GM06990 (cell line): ENCODE data around the gene RRAGB.
"Not testable (repeated sequence)": the region's sequence is repeated elsewhere in the genome, so short reads cannot be mapped to it uniquely, and the experiment has no call there.

Experiments used
- DNase-seq: peaks from one replicate; pipeline ENCODE4 v3.0.0-alpha.2; 2011; ENCODE audit not compliant: insufficient read length; ENCODE audit errors: extremely low read depth
- H3K27me3 ChIP-seq: replicated peaks from 2 replicates; pipeline ENCODE4 v1.6.0; 2011; ENCODE audit warnings: low read length; ENCODE audit not compliant: control insufficient read depth, insufficient read depth
- H3K36me3 ChIP-seq: 2 replicates; pipeline ENCODE4 v1.5.1; 2011; ENCODE audit warnings: low read length; ENCODE audit not compliant: control insufficient read depth, insufficient read depth
- H3K4me3 ChIP-seq: replicated peaks from 2 replicates; pipeline ENCODE4 v1.5.1; 2011; ENCODE audit warnings: low read depth, mild to moderate bottlenecking, control low read depth, low read length
- TF ChIP-seq, protein P1 (sequence below): IDR thresholded peaks from 2 replicates; pipeline ENCODE4 v1.5.1; 2011; ENCODE audit warnings: low read length, control low read depth, mild to moderate bottlenecking, inconsistent platforms; ENCODE audit not compliant: insufficient read depth, poor library complexity, severe bottlenecking

RRAGB gene

DNA sequence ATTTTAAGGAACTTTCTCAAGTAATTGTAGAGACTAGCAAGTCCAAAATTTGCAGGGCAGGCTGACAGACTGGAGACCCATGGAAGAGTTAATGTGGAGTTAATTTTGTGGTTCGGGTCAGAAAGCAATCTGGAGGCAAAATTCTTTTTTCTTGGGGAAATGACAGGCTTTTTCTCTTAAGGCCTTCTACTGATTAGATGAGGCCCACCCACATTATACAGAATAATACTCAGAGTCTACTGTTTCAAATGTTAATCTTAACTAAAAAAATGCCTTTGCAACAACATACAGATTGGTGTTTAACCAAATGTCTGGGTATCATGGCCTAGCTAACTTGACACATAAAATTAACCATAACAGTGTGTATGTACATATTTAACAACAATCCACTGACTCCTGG is 32.7 kb downstream of the RRAGB start:
- H3K36me3 ChIP-seq = peaks cover 1% of the 10 kb centered on the region; the same call in 1 of the 2 replicates
- TF ChIP-seq, protein P1, sequence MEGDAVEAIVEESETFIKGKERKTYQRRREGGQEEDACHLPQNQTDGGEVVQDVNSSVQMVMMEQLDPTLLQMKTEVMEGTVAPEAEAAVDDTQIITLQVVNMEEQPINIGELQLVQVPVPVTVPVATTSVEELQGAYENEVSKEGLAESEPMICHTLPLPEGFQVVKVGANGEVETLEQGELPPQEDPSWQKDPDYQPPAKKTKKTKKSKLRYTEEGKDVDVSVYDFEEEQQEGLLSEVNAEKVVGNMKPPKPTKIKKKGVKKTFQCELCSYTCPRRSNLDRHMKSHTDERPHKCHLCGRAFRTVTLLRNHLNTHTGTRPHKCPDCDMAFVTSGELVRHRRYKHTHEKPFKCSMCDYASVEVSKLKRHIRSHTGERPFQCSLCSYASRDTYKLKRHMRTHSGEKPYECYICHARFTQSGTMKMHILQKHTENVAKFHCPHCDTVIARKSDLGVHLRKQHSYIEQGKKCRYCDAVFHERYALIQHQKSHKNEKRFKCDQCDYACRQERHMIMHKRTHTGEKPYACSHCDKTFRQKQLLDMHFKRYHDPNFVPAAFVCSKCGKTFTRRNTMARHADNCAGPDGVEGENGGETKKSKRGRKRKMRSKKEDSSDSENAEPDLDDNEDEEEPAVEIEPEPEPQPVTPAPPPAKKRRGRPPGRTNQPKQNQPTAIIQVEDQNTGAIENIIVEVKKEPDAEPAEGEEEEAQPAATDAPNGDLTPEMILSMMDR = no peak
- DNase-seq = no peak
- H3K27me3 ChIP-seq = no peaks in the 10 kb centered on the region
- H3K4me3 ChIP-seq = no peak overlapping the region

DNA sequence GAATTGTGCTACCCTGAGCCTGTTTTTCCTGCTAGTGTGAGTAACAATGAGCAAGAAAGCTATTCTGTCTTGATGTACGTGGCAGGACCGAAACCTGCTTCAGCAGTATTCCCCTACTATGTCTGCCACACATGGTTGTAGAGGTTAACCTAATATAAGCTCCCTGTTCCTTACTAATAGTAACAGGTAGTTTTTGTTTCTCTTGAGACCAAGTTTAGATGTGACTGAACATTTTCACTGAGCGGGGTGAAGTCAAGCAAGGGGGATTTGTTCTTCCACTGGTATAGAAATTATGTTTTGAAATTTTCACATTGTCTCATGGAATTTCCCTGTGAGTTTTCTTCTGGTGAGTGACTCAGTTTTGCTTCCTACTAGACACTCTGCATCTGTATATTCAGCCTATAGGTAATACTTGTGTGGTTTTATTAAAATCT is 37.3 kb downstream of the RRAGB start:
- Histone ChIP-seq H3K27me3 (no peaks in the 10 kb centered on the region), H3K36me3 (peaks cover 1% of the 10 kb centered on the region; the same call in 1 of the 2 replicates), H3K4me3 (no peak overlapping the region)
- peak; percentile 15 for DNase-seq
- TF ChIP-seq, protein P1 = no peak

DNA sequence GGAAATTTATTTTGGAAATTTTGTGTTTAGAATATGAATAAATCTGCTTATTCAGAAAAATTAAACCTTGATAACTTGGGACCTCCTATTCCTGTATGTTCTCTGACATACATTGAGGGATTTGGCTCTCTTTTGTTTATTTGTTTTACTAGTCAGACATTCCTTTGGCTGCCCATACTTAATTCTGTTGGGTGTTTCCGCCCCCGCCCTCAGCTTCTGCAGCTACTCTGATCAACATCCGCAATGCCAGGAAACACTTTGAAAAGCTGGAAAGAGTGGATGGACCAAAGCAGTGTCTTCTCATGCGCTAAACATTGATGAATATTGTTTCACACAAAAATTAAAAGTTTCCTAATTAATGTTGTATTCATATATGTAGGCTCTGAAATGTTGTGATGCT is 40.5 kb downstream of the RRAGB start:
- DNase-seq = no peak
- H3K36me3 ChIP-seq = no peaks in the 10 kb centered on the region; the same call in 1 of the 2 replicates
- H3K27me3 ChIP-seq = no peaks in the 10 kb centered on the region
- no peak overlapping the region for H3K4me3 ChIP-seq
- TF ChIP-seq, protein P1 = no peak

DNA sequence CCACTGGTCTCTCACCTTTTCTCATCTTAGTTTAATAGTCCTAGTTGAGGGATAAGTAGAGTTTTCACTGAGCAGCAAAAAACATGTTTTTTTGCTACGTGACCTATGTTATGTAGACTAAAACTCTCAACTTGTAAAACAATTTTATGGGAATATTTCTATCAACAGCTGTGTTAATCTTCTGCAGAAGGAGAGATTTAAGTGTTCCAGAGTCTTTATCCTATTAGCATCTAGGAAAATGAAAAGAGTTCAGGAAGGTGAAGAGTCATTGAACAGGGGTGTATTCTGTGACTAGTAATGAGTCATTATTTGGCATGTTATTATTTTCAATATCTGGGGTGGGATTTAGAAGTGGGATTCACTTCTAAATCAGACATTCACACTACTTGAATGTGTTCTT is 41.9 kb downstream of the RRAGB start:
- Histone ChIP-seq H3K27me3 (no peaks in the 10 kb centered on the region), H3K36me3 (no peaks in the 10 kb centered on the region; the same call in 1 of the 2 replicates), H3K4me3 (no peak overlapping the region)
- TF ChIP-seq, protein P1 = no peak
- DNase-seq = no peak

DNA sequence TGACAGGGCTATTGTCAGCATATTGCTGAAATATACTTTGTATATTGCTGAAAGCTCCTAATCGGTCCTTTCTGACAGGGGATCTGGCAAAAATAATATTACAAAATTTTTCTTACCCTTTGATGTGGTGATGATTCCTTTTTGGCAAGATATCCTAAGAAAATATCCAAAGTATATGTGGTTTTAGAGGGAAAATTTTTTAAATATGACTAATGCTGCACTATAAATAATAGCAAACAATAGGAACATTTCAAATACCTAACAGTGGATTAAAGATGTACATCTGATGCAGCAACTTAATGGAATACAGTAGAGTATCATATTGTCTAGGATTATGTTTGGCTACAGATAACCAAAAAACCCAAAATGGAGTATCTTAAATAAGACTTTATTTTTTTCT is 49.6 kb downstream of the RRAGB start:
- no peak for DNase-seq
- H3K27me3 ChIP-seq = no peaks in the 10 kb centered on the region
- H3K36me3 ChIP-seq = no peaks in the 10 kb centered on the region
- H3K4me3 ChIP-seq = no peak overlapping the region
- TF ChIP-seq, protein P1 = no peak

DNA sequence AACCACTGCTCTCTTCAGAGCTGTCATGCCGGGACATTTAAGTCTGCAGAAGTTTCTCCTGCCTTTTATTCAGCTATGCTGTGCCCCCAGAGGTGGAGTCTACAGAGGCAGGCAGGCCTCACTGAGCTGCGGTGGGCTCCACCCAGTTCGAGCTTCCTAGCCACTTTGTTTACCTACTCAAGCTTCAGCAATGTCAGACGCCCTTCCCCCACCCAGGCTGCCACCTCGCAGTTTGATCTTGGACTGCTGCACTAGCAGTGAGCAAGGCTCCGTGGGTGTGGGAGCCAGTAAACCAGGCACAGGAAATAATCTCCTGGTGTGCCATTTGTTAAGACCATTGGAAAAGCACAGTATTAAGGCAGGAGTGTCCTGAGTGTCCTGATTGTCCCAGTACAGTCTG is 56.9 kb downstream of the RRAGB start:
- not testable (repeated sequence) for DNase-seq, H3K4me3 ChIP-seq, H3K27me3 ChIP-seq, H3K36me3 ChIP-seq
